GM12878 (cell line): ENCODE measurements around the gene RAB3IL1.

ENCODE experiments used
- CHD4 ChIP-seq: fragments of 200-600 bp; sonication (generic); IDR thresholded peaks from 2 replicates; pipeline ENCODE4 v1.6.1; 2016; ENCODE audit warnings: mild to moderate bottlenecking
- CTCF ChIP-seq, 3 experiments: IDR thresholded peaks in 2 of 3; conservative IDR thresholded peaks in 1 of 3; 2 replicates each; pipeline ENCODE4 v1.5.1; 2011; ENCODE audit warnings: low read depth in 3 of 3, low read length in 3 of 3, mild to moderate bottlenecking in 3 of 3, control low read depth in 2 of 3, moderate library complexity in 2 of 3, inconsistent platforms in 1 of 3, mixed read lengths in 1 of 3; ENCODE audit not compliant: control insufficient read depth in 2 of 3, insufficient read depth in 1 of 3; ENCODE audit errors: extremely low read depth in 1 of 3
- PBX3 ChIP-seq: IDR thresholded peaks from 2 replicates; pipeline ENCODE4 v1.6.1; 2011; ENCODE audit warnings: mild to moderate bottlenecking, low read depth, low read length, moderate library complexity; ENCODE audit not compliant: insufficient replicate concordance
- POLR2A ChIP-seq: IDR thresholded peaks from 2 replicates; pipeline ENCODE4 v1.6.1; 2011; ENCODE audit warnings: low read depth, mild to moderate bottlenecking, low read length
- POLR2AphosphoS5 ChIP-seq: IDR thresholded peaks from 2 replicates; pipeline ENCODE4 v1.6.1; 2011; ENCODE audit warnings: mild to moderate bottlenecking, low read length, inconsistent platforms
- RAD21 ChIP-seq: IDR thresholded peaks from 2 replicates; pipeline ENCODE4 v1.6.1; 2011; ENCODE audit warnings: mild to moderate bottlenecking, low read depth, low read length, moderate library complexity; ENCODE audit not compliant: insufficient read depth
- SPI1 ChIP-seq: IDR thresholded peaks from 2 replicates; pipeline ENCODE4 v1.6.1; 2011; ENCODE audit warnings: low read depth, mild to moderate bottlenecking, low read length, moderate library complexity, borderline replicate concordance; ENCODE audit not compliant: insufficient read depth
- SREBF2 ChIP-seq: IDR thresholded peaks from 2 replicates; pipeline ENCODE4 v1.6.1; 2012; ENCODE audit warnings: mild to moderate bottlenecking, low read length
- SRF ChIP-seq, 2 experiments: IDR thresholded peaks; 2 replicates each; pipeline ENCODE4 v1.6.1; 2011; ENCODE audit warnings: low read depth in 2 of 2, low read length in 2 of 2, mild to moderate bottlenecking in 1 of 2, moderate library complexity in 1 of 2
- TCF7 ChIP-seq: IDR thresholded peaks from 2 replicates; pipeline ENCODE4 v1.6.1; 2014; ENCODE audit warnings: antibody characterized with exemption, borderline replicate concordance

- TF ChIP-seq SREBF2 (no peak), POLR2AphosphoS5 (no peak), SPI1 (peak; percentile 88), SRF (IDR thresholded peaks at IDR 0.05; ENCODE audit: low read depth in 2 of 2, low read length in 2 of 2) (no peak), CTCF (IDR thresholded peaks at IDR 0.05 in 2 of 3, conservative IDR thresholded peaks at IDR 0.05 in 1 of 3; ENCODE audit: control insufficient read depth in 2 of 3, extremely low read depth in 1 of 3, insufficient read depth in 1 of 3, low read depth in 3 of 3, low read length in 3 of 3) (peak; percentile 99 to 100 (median 99)), POLR2A (no peak), TCF7 (no peak), RAD21 (peak; percentile 85), PBX3 (no peak), CHD4 (no peak)
These were observed 18.1 kb downstream of the RAB3IL1 start for GRCh38 chr11:61899146-61899841.
